ENCODE results near the gene ELMO1. TPM values are rescaled to one million over a fixed set of nuclear protein-coding genes. Genes with fewer than 3 reads are reported as not detected.

ELMO1 gene
- total and polyA plus RNA-seq, 11 donors = 6.9 to 38.6 (median 14.7) TPM

- no peak overlapping the region for H3K27ac ChIP-seq
- 88 to 92% (median 90%) methylated on average over 4 of the region's 4 CpGs for WGBS, 4 donors
- intact Hi-C loops (cut with DNase I) = no loop called here
- no peak overlapping the region for H3K4me3 ChIP-seq
- no peaks in the 10 kb centered on the region for H3K27me3 ChIP-seq
- no peaks in the 10 kb centered on the region for H3K36me3 ChIP-seq
- peaks cover 0 to 3% (median 0%) of the 10 kb centered on the region in 12 donors for H3K4me1 ChIP-seq
- ATAC-seq = no peak
- H3K9me3 ChIP-seq = no peaks in the 10 kb centered on the region
- TF ChIP-seq POLR2A (IDR thresholded peaks at IDR 0.05) (no peak), CTCF (IDR thresholded peaks at IDR 0.05) (no peak)
- DNase-seq = no peak
These were observed 623.2 kb downstream of the ELMO1 start for GRCh38 chr7:36825501-36825900.

- Histone ChIP-seq H3K4me3 (no peak overlapping the region), H3K9me3 (no peaks in the 10 kb centered on the region), H3K4me1 (peaks cover 0 to 4% (median 0%) of the 10 kb centered on the region in 12 donors), H3K27ac (no peak overlapping the region), H3K36me3 (no peaks in the 10 kb centered on the region), H3K27me3 (no peaks in the 10 kb centered on the region)
- TF ChIP-seq POLR2A (IDR thresholded peaks at IDR 0.05) (no peak), CTCF (IDR thresholded peaks at IDR 0.05) (no peak)
- intact Hi-C loops (cut with DNase I) = no loop called here
- ATAC-seq (no peak), DNase-seq (no peak)
- 77 to 90% (median 85%) methylated on average over 9 of the region's 9 CpGs for WGBS, 4 donors
These were observed 625.3 kb downstream of the ELMO1 start for GRCh38 chr7:36823353-36823752.

GRCh38 chr7:36821617-36822016 lies 627.0 kb downstream of the ELMO1 start:
- H3K27me3 ChIP-seq = no peaks in the 10 kb centered on the region
- H3K36me3 ChIP-seq = no peaks in the 10 kb centered on the region
- no peak for ATAC-seq
- H3K27ac ChIP-seq = no peak overlapping the region
- H3K4me1 ChIP-seq = peaks cover 0 to 4% (median 0%) of the 10 kb centered on the region in 12 donors
- H3K4me3 ChIP-seq = no peak overlapping the region
- no peak for DNase-seq
- no peaks in the 10 kb centered on the region for H3K9me3 ChIP-seq
- intact Hi-C loops (cut with DNase I) = no loop called here
- TF ChIP-seq POLR2A (IDR thresholded peaks at IDR 0.05) (no peak), CTCF (IDR thresholded peaks at IDR 0.05) (no peak)

GRCh38 chr7:36820527-36821170 lies 628.0 kb downstream of the ELMO1 start:
- H3K9me3 ChIP-seq = no peaks in the 10 kb centered on the region
- intact Hi-C loops (cut with DNase I) = no loop called here
- no peak overlapping the region for H3K27ac ChIP-seq
- peak in 1 of 4 donors; percentile 36 for ATAC-seq
- DNase-seq = no peak
- H3K4me3 ChIP-seq = no peak overlapping the region
- peaks cover 0 to 4% (median 0%) of the 10 kb centered on the region in 12 donors for H3K4me1 ChIP-seq
- no peak for TF ChIP-seq POLR2A (IDR thresholded peaks at IDR 0.05)
- no peaks in the 10 kb centered on the region for H3K27me3 ChIP-seq
- H3K36me3 ChIP-seq = no peaks in the 10 kb centered on the region

GRCh38 chr7:36819639-36820038 lies 629.0 kb downstream of the ELMO1 start:
- Histone ChIP-seq H3K36me3 (no peaks in the 10 kb centered on the region), H3K9me3 (no peaks in the 10 kb centered on the region), H3K27ac (no peak overlapping the region), H3K4me1 (peaks cover 0 to 4% (median 0%) of the 10 kb centered on the region in 12 donors), H3K4me3 (no peak overlapping the region), H3K27me3 (no peaks in the 10 kb centered on the region)
- DNase-seq (no peak), ATAC-seq (no peak)
- 72 to 82% (median 77%) methylated on average over 1 of the region's 1 CpG for WGBS, 4 donors
- intact Hi-C loops (cut with DNase I) = no loop called here
- TF ChIP-seq CTCF (IDR thresholded peaks at IDR 0.05) = no peak
- TF ChIP-seq POLR2A (IDR thresholded peaks at IDR 0.05) = no peak

All from heart left ventricle (tissue), 16 donors.